WTC11 (cell line): ENCODE data around the gene CLEC2B. TPM values are rescaled to one million over a fixed set of nuclear protein-coding genes. Genes with fewer than 3 reads are reported as not detected.

Experiments
- ATAC-seq: fragments of 200-7000 bp; cut with Tn5 transposase; 2 replicates; pipeline ENCODE4 v1.10.0; 2021; ENCODE audit warnings: mild to moderate bottlenecking, moderate library complexity
- CTCF ChIA-PET: fragments of 300-600 bp; sonication (Branson Sonifier 250); formaldehyde crosslinking; loops from one replicate; lab custom pipeline; 2021; ENCODE audit warnings: antibody characterized with exemption; lab: Charles Lee
- POLR2A ChIA-PET: fragments of 350-600 bp; sonication (Branson Sonifier 250); formaldehyde crosslinking; loops from one replicate; lab custom pipeline; 2021; ENCODE audit warnings: antibody characterized with exemption; lab: Charles Lee
- DNase-seq: peaks from one replicate; pipeline ENCODE4 v3.0.0; 2021; ENCODE audit warnings: low spot score
- H3K27ac Mint-ChIP-seq: 2 replicates; pipeline ENCODE4 v1.8.0; 2021; ENCODE audit warnings: mixed read lengths
- H3K27me3 Mint-ChIP-seq: 2 replicates; pipeline ENCODE4 v1.8.0; 2021; ENCODE audit warnings: low read depth, mild to moderate bottlenecking, moderate library complexity, mixed read lengths
- H3K36me3 Mint-ChIP-seq: 2 replicates; pipeline ENCODE4 v1.8.0; 2021; ENCODE audit warnings: mixed read lengths
- H3K4me1 Mint-ChIP-seq: 2 replicates; pipeline ENCODE4 v1.8.0; 2022; ENCODE audit warnings: mixed read lengths
- H3K4me3 Mint-ChIP-seq: 2 replicates; pipeline ENCODE4 v1.8.0; 2021; ENCODE audit warnings: mild to moderate bottlenecking, moderate library complexity, mixed read lengths
- H3K9me3 Mint-ChIP-seq: 2 replicates; pipeline ENCODE4 v1.8.0; 2021; ENCODE audit warnings: mixed read lengths
- AFF4 ChIP-seq: sonication (generic); formaldehyde crosslinking; IDR thresholded peaks from 2 replicates; pipeline ENCODE4 v1.8.1; 2023; ENCODE audit warnings: mild to moderate bottlenecking, missing genetic modification reagents, borderline replicate concordance
- GABPB1 ChIP-seq: sonication (generic); formaldehyde crosslinking; IDR thresholded peaks from 2 replicates; pipeline ENCODE4 v1.8.1; 2023; ENCODE audit warnings: mild to moderate bottlenecking, missing genetic modification reagents
- HMGXB4 ChIP-seq: sonication (generic); formaldehyde crosslinking; IDR thresholded peaks from 2 replicates; pipeline ENCODE4 v1.8.1; 2023; ENCODE audit warnings: mild to moderate bottlenecking, moderate library complexity, missing genetic modification reagents
- IRF2 ChIP-seq: sonication (generic); formaldehyde crosslinking; IDR thresholded peaks from 2 replicates; pipeline ENCODE4 v1.8.0; 2022; ENCODE audit warnings: low read depth, missing genetic modification reagents, borderline replicate concordance
- MLX ChIP-seq: sonication (generic); formaldehyde crosslinking; IDR thresholded peaks from 2 replicates; pipeline ENCODE4 v1.8.1; 2023; ENCODE audit warnings: mild to moderate bottlenecking, missing genetic modification reagents, moderate library complexity
- OVOL2 ChIP-seq: fragments of 250-450 bp; sonication (Bioruptor Pico); IDR thresholded peaks from 2 replicates; pipeline ENCODE4 v1.9.0; 2021; ENCODE audit warnings: mild to moderate bottlenecking, borderline replicate concordance
- SOX15 ChIP-seq: fragments of 250-450 bp; sonication (Bioruptor Pico); IDR thresholded peaks from 2 replicates; pipeline ENCODE4 v1.9.0; 2021; ENCODE audit warnings: mild to moderate bottlenecking
- TP53 ChIP-seq: sonication (generic); formaldehyde crosslinking; IDR thresholded peaks from 2 replicates; pipeline ENCODE4 v1.8.1; 2023; ENCODE audit warnings: mild to moderate bottlenecking, missing genetic modification reagents
- ZNF219 ChIP-seq: sonication (generic); formaldehyde crosslinking; IDR thresholded peaks from 2 replicates; pipeline ENCODE4 v1.8.0; 2023; ENCODE audit warnings: missing genetic modification reagents, mild to moderate bottlenecking, borderline replicate concordance
- ZNF281 ChIP-seq: sonication (generic); formaldehyde crosslinking; IDR thresholded peaks from 2 replicates; pipeline ENCODE4 v1.8.0; 2023; ENCODE audit warnings: mild to moderate bottlenecking, missing genetic modification reagents
- ZNF423 ChIP-seq: fragments of 250-450 bp; sonication (Bioruptor Pico); IDR thresholded peaks from 2 replicates; pipeline ENCODE4 v2.1.2; 2022; ENCODE audit warnings: mild to moderate bottlenecking, moderate library complexity
- total RNA-seq: library from RNA; stranded (reverse); gene quantifications from 3 replicates; pipeline ENCODE4 v1.2.3, GENCODE V29; 2021
- TF ChIP-seq, protein P1 (sequence below): sonication (generic); formaldehyde crosslinking; IDR thresholded peaks from 2 replicates; pipeline ENCODE4 v1.8.1; 2022; ENCODE audit warnings: missing genetic modification reagents, borderline replicate concordance
- TF ChIP-seq, protein P2 (sequence below): sonication (generic); formaldehyde crosslinking; IDR thresholded peaks from 2 replicates; pipeline ENCODE4 v1.8.0; 2022; ENCODE audit warnings: mild to moderate bottlenecking, missing genetic modification reagents

The CLEC2B gene
- total RNA-seq, 1 experiment from 2014 or later = 0.20 TPM

DNA sequence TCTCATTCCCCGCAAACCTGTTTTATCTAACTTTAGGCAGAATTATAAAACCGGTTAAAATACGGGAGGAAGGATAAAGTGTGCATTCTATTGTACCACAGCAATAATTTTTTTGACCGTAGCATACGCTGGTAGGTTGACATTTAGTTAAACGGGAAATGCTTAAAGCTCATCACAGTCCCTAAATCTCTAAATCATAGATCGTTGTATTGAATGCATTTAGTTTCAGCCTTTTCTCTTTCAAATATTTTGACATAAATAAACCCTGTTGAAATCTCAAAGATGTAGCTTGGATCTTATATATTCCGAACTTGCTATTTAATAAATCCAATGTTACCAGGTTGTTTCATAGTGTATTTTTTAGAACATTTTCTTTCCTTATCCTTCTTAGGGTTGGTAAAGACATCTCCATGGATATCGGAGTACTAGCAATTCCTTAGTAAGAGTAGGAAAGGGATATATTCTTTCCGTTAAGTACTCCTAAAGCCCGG, 798 bp downstream of the CLEC2B start (continued):
- TF ChIP-seq, protein P1, sequence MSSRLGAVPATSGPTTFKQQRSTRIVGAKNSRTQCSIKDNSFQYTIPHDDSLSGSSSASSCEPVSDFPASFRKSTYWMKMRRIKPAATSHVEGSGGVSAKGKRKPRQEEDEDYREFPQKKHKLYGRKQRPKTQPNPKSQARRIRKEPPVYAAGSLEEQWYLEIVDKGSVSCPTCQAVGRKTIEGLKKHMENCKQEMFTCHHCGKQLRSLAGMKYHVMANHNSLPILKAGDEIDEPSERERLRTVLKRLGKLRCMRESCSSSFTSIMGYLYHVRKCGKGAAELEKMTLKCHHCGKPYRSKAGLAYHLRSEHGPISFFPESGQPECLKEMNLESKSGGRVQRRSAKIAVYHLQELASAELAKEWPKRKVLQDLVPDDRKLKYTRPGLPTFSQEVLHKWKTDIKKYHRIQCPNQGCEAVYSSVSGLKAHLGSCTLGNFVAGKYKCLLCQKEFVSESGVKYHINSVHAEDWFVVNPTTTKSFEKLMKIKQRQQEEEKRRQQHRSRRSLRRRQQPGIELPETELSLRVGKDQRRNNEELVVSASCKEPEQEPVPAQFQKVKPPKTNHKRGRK (CRISPR knock-in tag) = no peak

- no peak for DNase-seq
- Mint-ChIP-seq H3K9me3 (no peaks in the 10 kb centered on the region), H3K27ac (no peak overlapping the region), H3K36me3 (no peaks in the 10 kb centered on the region), H3K27me3 (no peaks in the 10 kb centered on the region), H3K4me3 (no peak overlapping the region), H3K4me1 (peaks cover 22% of the 10 kb centered on the region)
- TF ChIP-seq GABPB1 (CRISPR knock-in tag) (no peak), TP53 (CRISPR knock-in tag) (no peak), MLX (CRISPR knock-in tag) (no peak)
- POLR2A ChIA-PET = no interaction called here
- no peak for ATAC-seq
- CTCF ChIA-PET = no interaction called here
Measured at GRCh38 chr12:9867531-9867930, 1.6 kb downstream of the CLEC2B start.

DNA sequence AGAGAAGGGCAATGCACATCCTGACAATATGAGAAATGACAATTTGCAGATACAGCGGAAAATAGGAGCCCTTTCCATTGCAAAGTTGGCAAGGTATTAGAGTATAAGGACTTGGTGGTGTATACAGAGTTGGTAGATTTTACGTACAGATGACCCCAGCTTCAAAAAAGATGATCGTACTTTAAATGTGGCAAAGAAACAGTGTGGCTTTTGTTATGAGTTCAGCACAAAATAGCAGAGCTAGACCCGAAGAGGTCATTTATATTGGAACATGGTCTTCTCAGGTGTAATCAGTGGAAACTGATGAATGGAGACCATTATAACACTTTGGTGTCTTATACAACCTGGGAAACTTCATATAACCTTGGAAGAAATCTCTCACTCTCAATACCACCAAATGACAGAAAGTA, 2.3 kb downstream of the CLEC2B start:
- DNase-seq (no peak), ATAC-seq (no peak)
- Mint-ChIP-seq H3K4me3 (no peak overlapping the region), H3K27ac (no peak overlapping the region), H3K27me3 (no peaks in the 10 kb centered on the region), H3K4me1 (peaks cover 22% of the 10 kb centered on the region), H3K9me3 (no peaks in the 10 kb centered on the region), H3K36me3 (no peaks in the 10 kb centered on the region)
- CTCF ChIA-PET = interaction anchor here (0.8 to 1.1 kb wide), 2 partner anchors 20 to 116 kb away, joined by 3 to 4 read pairs; no protein-coding TSS in a partner anchor
- POLR2A ChIA-PET = interaction anchor here (0.5 kb wide), 1 partner anchor 264 kb away, joined by 3 read pairs; no protein-coding TSS in a partner anchor
- no peak for TF ChIP-seq OVOL2 (CRISPR knock-in tag)

DNA sequence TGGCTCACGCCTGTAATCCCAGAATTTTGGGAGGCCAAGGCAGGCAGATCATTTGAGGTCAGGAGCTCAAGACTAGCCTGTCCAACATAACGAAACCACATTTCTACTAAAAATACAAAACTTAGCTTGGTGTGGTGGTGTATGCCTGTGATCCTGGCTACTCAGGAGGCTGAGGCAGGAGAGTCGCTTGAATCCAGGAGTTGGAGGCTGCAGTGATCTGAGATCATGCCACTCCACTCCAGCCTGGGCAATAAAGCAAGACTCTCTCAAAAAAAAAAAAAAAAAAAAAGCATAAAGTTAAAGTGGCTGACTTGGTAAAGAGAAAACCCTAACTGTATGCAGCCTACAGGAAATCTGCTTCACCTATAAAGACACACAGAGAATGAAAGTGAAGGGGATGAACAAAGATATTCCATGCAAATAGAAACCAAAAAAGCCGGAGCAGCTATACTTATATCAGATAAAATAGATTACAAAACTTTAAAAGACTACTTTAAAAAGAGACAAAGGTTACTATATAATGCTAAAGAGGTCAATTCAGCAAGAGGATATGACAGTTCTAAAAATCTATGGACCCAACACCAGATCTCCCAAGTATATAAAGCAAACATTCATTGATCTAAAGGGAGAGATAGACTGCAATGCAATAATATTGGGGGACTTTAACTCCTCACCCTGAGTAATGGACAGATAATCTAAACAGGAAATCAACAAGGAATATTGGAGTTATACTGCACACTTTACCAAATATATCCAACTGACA, 4.1 kb downstream of the CLEC2B start:
- ChIA-PET CTCF (no interaction called here), POLR2A (no interaction called here)
- H3K9me3 Mint-ChIP-seq = no peaks in the 10 kb centered on the region
- no peak for ATAC-seq
- H3K4me3 Mint-ChIP-seq = no peak overlapping the region
- TF ChIP-seq ZNF219 (CRISPR knock-in tag) (no peak), HMGXB4 (CRISPR knock-in tag) (no peak), SOX15 (CRISPR knock-in tag) (no peak), ZNF281 (CRISPR knock-in tag) (no peak), ZNF423 (CRISPR knock-in tag) (no peak), AFF4 (no peak), IRF2 (CRISPR knock-in tag) (no peak)
- TF ChIP-seq, protein P2, sequence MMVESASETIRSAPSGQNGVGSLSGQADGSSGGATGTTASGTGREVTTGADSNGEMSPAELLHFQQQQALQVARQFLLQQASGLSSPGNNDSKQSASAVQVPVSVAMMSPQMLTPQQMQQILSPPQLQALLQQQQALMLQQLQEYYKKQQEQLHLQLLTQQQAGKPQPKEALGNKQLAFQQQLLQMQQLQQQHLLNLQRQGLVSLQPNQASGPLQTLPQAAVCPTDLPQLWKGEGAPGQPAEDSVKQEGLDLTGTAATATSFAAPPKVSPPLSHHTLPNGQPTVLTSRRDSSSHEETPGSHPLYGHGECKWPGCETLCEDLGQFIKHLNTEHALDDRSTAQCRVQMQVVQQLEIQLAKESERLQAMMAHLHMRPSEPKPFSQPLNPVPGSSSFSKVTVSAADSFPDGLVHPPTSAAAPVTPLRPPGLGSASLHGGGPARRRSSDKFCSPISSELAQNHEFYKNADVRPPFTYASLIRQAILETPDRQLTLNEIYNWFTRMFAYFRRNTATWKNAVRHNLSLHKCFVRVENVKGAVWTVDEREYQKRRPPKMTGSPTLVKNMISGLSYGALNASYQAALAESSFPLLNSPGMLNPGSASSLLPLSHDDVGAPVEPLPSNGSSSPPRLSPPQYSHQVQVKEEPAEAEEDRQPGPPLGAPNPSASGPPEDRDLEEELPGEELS (CRISPR knock-in tag) = no peak
- H3K27me3 Mint-ChIP-seq = no peaks in the 10 kb centered on the region
- H3K4me1 Mint-ChIP-seq = peaks cover 18% of the 10 kb centered on the region
- H3K36me3 Mint-ChIP-seq = no peaks in the 10 kb centered on the region
- DNase-seq = no peak
- no peak overlapping the region for H3K27ac Mint-ChIP-seq
